ENCODE results near the gene KRT33A.

The KRT33A gene

GRCh38 chr17:41326173-41327145 is 24.2 kb downstream of the KRT33A start:
- H3K4me3 Mint-ChIP-seq: peak overlapping the region; percentile 11
- no peak overlapping the region for H3K27ac Mint-ChIP-seq
- no peaks in the 10 kb centered on the region for H3K36me3 Mint-ChIP-seq
- no peaks in the 10 kb centered on the region for H3K9me3 Mint-ChIP-seq
- no peaks in the 10 kb centered on the region for H3K27me3 Mint-ChIP-seq
- peaks cover 71% of the 10 kb centered on the region for H3K4me1 Mint-ChIP-seq

GRCh38 chr17:41325611-41326010 is 25.0 kb downstream of the KRT33A start:
- Mint-ChIP-seq H3K9me3 (no peaks in the 10 kb centered on the region), H3K4me3 (no peak overlapping the region), H3K4me1 (peaks cover 71% of the 10 kb centered on the region), H3K27ac (no peak overlapping the region), H3K27me3 (no peaks in the 10 kb centered on the region), H3K36me3 (no peaks in the 10 kb centered on the region)

GRCh38 chr17:41325126-41325525 is 25.5 kb downstream of the KRT33A start:
- H3K27ac Mint-ChIP-seq: no peak overlapping the region
- H3K27me3 Mint-ChIP-seq: no peaks in the 10 kb centered on the region
- peaks cover 71% of the 10 kb centered on the region for H3K4me1 Mint-ChIP-seq
- H3K4me3 Mint-ChIP-seq: no peak overlapping the region
- no peaks in the 10 kb centered on the region for H3K36me3 Mint-ChIP-seq
- no peaks in the 10 kb centered on the region for H3K9me3 Mint-ChIP-seq

GRCh38 chr17:41324180-41325075 is 26.2 kb downstream of the KRT33A start:
- H3K36me3 Mint-ChIP-seq: peaks cover 4% of the 10 kb centered on the region

GRCh38 chr17:41322903-41323895 is 27.4 kb downstream of the KRT33A start:
- peaks cover 60% of the 10 kb centered on the region for H3K4me1 Mint-ChIP-seq
- no peak overlapping the region for H3K4me3 Mint-ChIP-seq
- H3K36me3 Mint-ChIP-seq: peaks cover 6% of the 10 kb centered on the region
- H3K27me3 Mint-ChIP-seq: no peaks in the 10 kb centered on the region
- H3K9me3 Mint-ChIP-seq: peaks cover 9% of the 10 kb centered on the region
- peak overlapping the region; percentile 49 for H3K27ac Mint-ChIP-seq

More at GRCh38 chr17:41324180-41325075, 26.2 kb downstream of the KRT33A start:
- H3K9me3 Mint-ChIP-seq: peaks cover 3% of the 10 kb centered on the region
- no peaks in the 10 kb centered on the region for H3K27me3 Mint-ChIP-seq
- peaks cover 66% of the 10 kb centered on the region for H3K4me1 Mint-ChIP-seq
- no peak overlapping the region for H3K4me3 Mint-ChIP-seq
- H3K27ac Mint-ChIP-seq: peak overlapping the region; percentile 70

- Mint-ChIP-seq H3K27me3 (no peaks in the 10 kb centered on the region), H3K4me1 (peaks cover 56% of the 10 kb centered on the region), H3K27ac (no peak overlapping the region), H3K36me3 (peaks cover 6% of the 10 kb centered on the region), H3K9me3 (peaks cover 9% of the 10 kb centered on the region), H3K4me3 (no peak overlapping the region)
Observed at GRCh38 chr17:41322094-41322902, 28.3 kb downstream of the KRT33A start.

GRCh38 chr17:41318231-41318630 is 32.4 kb downstream of the KRT33A start:
- Mint-ChIP-seq H3K36me3 (peaks cover 6% of the 10 kb centered on the region), H3K9me3 (peaks cover 9% of the 10 kb centered on the region), H3K27me3 (no peaks in the 10 kb centered on the region), H3K4me1 (peaks cover 21% of the 10 kb centered on the region), H3K4me3 (no peak overlapping the region), H3K27ac (no peak overlapping the region)

- no peak overlapping the region for H3K27ac Mint-ChIP-seq
- H3K4me3 Mint-ChIP-seq: no peak overlapping the region
- no peaks in the 10 kb centered on the region for H3K27me3 Mint-ChIP-seq
- peaks cover 15% of the 10 kb centered on the region for H3K4me1 Mint-ChIP-seq
- H3K9me3 Mint-ChIP-seq: peaks cover 9% of the 10 kb centered on the region
- H3K36me3 Mint-ChIP-seq: peaks cover 6% of the 10 kb centered on the region
Observed at GRCh38 chr17:41315814-41316445, 34.7 kb downstream of the KRT33A start.

- Mint-ChIP-seq H3K27me3 (no peaks in the 10 kb centered on the region), H3K27ac (no peak within 1 kb of the TSS), H3K4me1 (peaks cover 22% of the 10 kb centered on the region), H3K4me3 (no peak within 1 kb of the TSS), H3K36me3 (peaks cover 6% of the 10 kb centered on the region), H3K9me3 (peaks cover 9% of the 10 kb centered on the region)
Observed at GRCh38 chr17:41315204-41315794, 35.3 kb downstream of the KRT33A start, which contains the start of gene KRTAP17-1. TSS of gene KRTAP17-1 (minus strand) at chr17:41315710. CDS start at chr17:41315650, 60 bp downstream.

- Mint-ChIP-seq H3K27me3 (no peaks in the 10 kb centered on the region), H3K4me3 (no peak overlapping the region), H3K4me1 (peaks cover 59% of the 10 kb centered on the region), H3K27ac (no peak overlapping the region), H3K9me3 (no peaks in the 10 kb centered on the region), H3K36me3 (peaks cover 2% of the 10 kb centered on the region)
Observed at GRCh38 chr17:41311111-41311510, 39.5 kb downstream of the KRT33A start.

GRCh38 chr17:41308918-41309359 is 41.7 kb downstream of the KRT33A start, which contains the start of gene KRTAP16-1:
TSS of gene KRTAP16-1 (minus strand) at chr17:41309309. CDS start at chr17:41309253, 56 bp downstream.
- no peaks in the 10 kb centered on the region for H3K9me3 Mint-ChIP-seq
- peaks cover 67% of the 10 kb centered on the region for H3K4me1 Mint-ChIP-seq
- H3K4me3 Mint-ChIP-seq: peak within 1 kb of the TSS; percentile 81
- H3K27ac Mint-ChIP-seq: peak within 1 kb of the TSS; percentile 93
- H3K27me3 Mint-ChIP-seq: no peaks in the 10 kb centered on the region
- H3K36me3 Mint-ChIP-seq: peaks cover 2% of the 10 kb centered on the region

- Mint-ChIP-seq H3K27me3 (no peaks in the 10 kb centered on the region), H3K4me3 (peak overlapping the region; percentile 81), H3K9me3 (no peaks in the 10 kb centered on the region), H3K27ac (peak overlapping the region; percentile 93), H3K36me3 (peaks cover 2% of the 10 kb centered on the region), H3K4me1 (peaks cover 67% of the 10 kb centered on the region)
Observed at GRCh38 chr17:41308251-41308917, 42.2 kb downstream of the KRT33A start.

GRCh38 chr17:41307647-41308046 is 43.0 kb downstream of the KRT33A start:
- peak overlapping the region; percentile 81 for H3K4me3 Mint-ChIP-seq
- peaks cover 2% of the 10 kb centered on the region for H3K36me3 Mint-ChIP-seq
- no peaks in the 10 kb centered on the region for H3K9me3 Mint-ChIP-seq
- no peaks in the 10 kb centered on the region for H3K27me3 Mint-ChIP-seq
- peaks cover 67% of the 10 kb centered on the region for H3K4me1 Mint-ChIP-seq
- peak overlapping the region; percentile 93 for H3K27ac Mint-ChIP-seq

Measured in activated naive CD4-positive, alpha-beta T cell treated with anti-CD3 and anti-CD28 coated beads, Interleukin-2, amount 50 U/mL, for 24 hours (primary cell).